ENCODE data around the gene KIF23.

- TF ChIP-seq CTCF (IDR thresholded peaks at IDR 0.05): no peak
- TF ChIP-seq POLR2A (IDR thresholded peaks at IDR 0.05): no peak
These were observed 46.9 kb upstream of the KIF23 start for GRCh38 chr15:69367236-69367635.
